ENCODE measurements around the gene WSCD1.

WSCD1 gene

GRCh38 chr17:6069539-6070429 is at the start of gene WSCD1:
Gene WSCD1 (plus strand): TSS chr17:6070379. CDS start chr17:6080659, 10,280 bp downstream.
- TF ChIP-seq CTCF (IDR thresholded peaks at IDR 0.05), result no peak

- no peak for TF ChIP-seq CTCF (IDR thresholded peaks at IDR 0.05)
Measured at GRCh38 chr17:6021011-6021400, 49.2 kb upstream of the WSCD1 start.

- no peak for TF ChIP-seq CTCF (IDR thresholded peaks at IDR 0.05)
Measured at GRCh38 chr17:6021627-6022026, 48.6 kb upstream of the WSCD1 start.

GRCh38 chr17:6023036-6023831 is 46.9 kb upstream of the WSCD1 start:
- TF ChIP-seq CTCF (IDR thresholded peaks at IDR 0.05), result no peak

GRCh38 chr17:6024576-6024975 is 45.6 kb upstream of the WSCD1 start:
- no peak for TF ChIP-seq CTCF (IDR thresholded peaks at IDR 0.05)

- no peak for TF ChIP-seq CTCF (IDR thresholded peaks at IDR 0.05)
Measured at GRCh38 chr17:6027342-6028024, 42.7 kb upstream of the WSCD1 start.

- TF ChIP-seq CTCF (IDR thresholded peaks at IDR 0.05), result no peak
Measured at GRCh38 chr17:6028294-6028693, 41.9 kb upstream of the WSCD1 start.

Measured in LNCAP (cell line).